ENCODE data around the gene REEP5.

DNA sequence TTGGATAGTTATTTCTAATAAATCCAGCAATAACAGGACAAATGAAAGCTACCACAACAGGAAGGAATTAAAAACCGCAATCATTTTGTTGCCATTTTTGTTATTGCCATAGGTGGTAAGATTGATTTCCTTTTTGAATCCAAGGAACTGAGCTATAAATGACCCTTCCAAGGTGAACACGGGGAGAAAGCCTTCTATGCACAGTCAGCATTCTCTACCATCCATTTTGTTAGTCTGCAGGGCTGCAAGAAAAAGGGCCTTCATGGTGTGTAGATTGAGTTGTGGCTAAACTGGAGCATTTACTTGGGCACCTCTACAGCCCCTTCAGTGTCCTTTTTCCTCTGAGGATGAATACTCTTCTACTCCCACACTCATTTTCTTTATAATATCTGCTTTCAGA, 18.6 kb upstream of the REEP5 start:
- TF ChIP-seq, protein P1, sequence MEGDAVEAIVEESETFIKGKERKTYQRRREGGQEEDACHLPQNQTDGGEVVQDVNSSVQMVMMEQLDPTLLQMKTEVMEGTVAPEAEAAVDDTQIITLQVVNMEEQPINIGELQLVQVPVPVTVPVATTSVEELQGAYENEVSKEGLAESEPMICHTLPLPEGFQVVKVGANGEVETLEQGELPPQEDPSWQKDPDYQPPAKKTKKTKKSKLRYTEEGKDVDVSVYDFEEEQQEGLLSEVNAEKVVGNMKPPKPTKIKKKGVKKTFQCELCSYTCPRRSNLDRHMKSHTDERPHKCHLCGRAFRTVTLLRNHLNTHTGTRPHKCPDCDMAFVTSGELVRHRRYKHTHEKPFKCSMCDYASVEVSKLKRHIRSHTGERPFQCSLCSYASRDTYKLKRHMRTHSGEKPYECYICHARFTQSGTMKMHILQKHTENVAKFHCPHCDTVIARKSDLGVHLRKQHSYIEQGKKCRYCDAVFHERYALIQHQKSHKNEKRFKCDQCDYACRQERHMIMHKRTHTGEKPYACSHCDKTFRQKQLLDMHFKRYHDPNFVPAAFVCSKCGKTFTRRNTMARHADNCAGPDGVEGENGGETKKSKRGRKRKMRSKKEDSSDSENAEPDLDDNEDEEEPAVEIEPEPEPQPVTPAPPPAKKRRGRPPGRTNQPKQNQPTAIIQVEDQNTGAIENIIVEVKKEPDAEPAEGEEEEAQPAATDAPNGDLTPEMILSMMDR (IDR thresholded peaks at IDR 0.05): no peak
- TF ChIP-seq POLR2A (IDR thresholded peaks at IDR 0.05): no peak
